ENCODE results near the gene SLPI. TPM values are rescaled to one million over a fixed set of nuclear protein-coding genes. Genes with fewer than 3 reads are reported as not detected.

SLPI gene
- total RNA-seq, 3 donors from 2014 or later: 29.9 to 132 (median 43.3) TPM

DNA sequence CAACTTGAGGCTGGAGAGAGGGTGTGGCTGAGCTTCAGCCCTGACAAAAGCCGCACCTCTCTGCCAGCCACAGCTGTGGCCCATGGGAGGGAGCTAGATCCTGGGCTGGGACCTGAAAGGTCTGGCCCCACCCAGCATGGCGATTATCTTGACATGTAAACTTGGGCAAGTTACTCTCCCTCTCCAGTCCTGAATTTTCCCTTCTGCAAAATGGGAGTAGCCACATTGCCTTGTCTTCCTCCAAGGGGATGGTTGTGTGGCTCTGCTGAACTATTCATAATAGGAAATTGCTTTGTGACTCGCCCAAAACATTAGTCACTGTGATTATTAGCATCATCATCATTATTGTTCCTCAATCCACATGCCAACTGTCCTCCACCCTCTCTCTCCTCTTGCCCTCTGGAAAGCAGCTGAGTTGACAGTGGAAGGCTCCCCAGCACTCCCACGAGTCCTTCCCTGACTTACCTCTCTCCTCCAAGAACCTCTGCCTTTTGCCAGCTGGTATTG lies 29.2 kb upstream of the SLPI start:
- TF ChIP-seq CTCF (IDR thresholded peaks at IDR 0.05): no peak
- intact Hi-C loops (cut with DNase I, micrococcal nuclease): no loop called here
- Histone ChIP-seq H3K36me3 (ENCODE audit: low read depth) (no peaks in the 10 kb centered on the region), H3K4me3 (no peak overlapping the region), H3K4me1 (ENCODE audit: low read depth) (no peaks in the 10 kb centered on the region), H3K9me3 (no peaks in the 10 kb centered on the region)
- ATAC-seq: peak; percentile 59
- no peak for DNase-seq

GRCh38 chr20:45282700-45283550 lies 28.6 kb upstream of the SLPI start:
- no peaks in the 10 kb centered on the region for H3K36me3 ChIP-seq (ENCODE audit: low read depth)
- ATAC-seq (no peak), DNase-seq (no peak)
- intact Hi-C loops (cut with DNase I, micrococcal nuclease): no loop called here
- no peaks in the 10 kb centered on the region for H3K9me3 ChIP-seq
- TF ChIP-seq CTCF (IDR thresholded peaks at IDR 0.05): no peak
- no peaks in the 10 kb centered on the region for H3K4me1 ChIP-seq (ENCODE audit: low read depth)
- H3K4me3 ChIP-seq: no peak overlapping the region

- H3K4me1 ChIP-seq (ENCODE audit: low read depth): no peaks in the 10 kb centered on the region
- H3K36me3 ChIP-seq (ENCODE audit: low read depth): no peaks in the 10 kb centered on the region
- DNase-seq (no peak), ATAC-seq (no peak)
- no peaks in the 10 kb centered on the region for H3K9me3 ChIP-seq
- TF ChIP-seq CTCF (IDR thresholded peaks at IDR 0.05): no peak
- intact Hi-C loops (cut with DNase I, micrococcal nuclease): no loop called here
- H3K4me3 ChIP-seq: no peak overlapping the region
Observed at GRCh38 chr20:45279992-45280391, 25.6 kb upstream of the SLPI start.

DNA sequence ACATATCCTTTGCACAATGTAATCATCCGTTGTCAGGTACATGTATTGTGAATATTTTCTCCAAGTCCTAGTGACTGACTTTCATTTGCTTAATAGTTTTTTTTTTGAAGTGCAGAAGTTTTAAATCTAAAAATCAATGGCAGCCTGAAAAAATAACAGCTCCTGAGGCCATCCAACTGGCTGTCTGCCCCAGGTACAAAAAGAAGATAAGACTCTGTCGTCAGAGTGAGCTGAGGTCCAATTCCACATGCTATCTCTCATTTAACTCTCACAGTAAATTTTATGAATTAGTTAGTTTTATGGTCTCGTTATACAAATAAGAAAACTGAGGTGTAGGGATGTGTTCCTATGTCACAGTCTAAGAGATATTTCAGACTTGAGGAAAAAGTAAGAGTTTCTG lies 21.0 kb upstream of the SLPI start:
- Histone ChIP-seq H3K9me3 (no peaks in the 10 kb centered on the region), H3K36me3 (ENCODE audit: low read depth) (no peaks in the 10 kb centered on the region), H3K4me1 (ENCODE audit: low read depth) (no peaks in the 10 kb centered on the region), H3K4me3 (no peak overlapping the region)
- intact Hi-C loops (cut with DNase I, micrococcal nuclease): no loop called here
- no peak for ATAC-seq
- DNase-seq: no peak
- no peak for TF ChIP-seq CTCF (IDR thresholded peaks at IDR 0.05)

- intact Hi-C loops (cut with DNase I, micrococcal nuclease): no loop called here
- ATAC-seq: no peak
- TF ChIP-seq CTCF (IDR thresholded peaks at IDR 0.05): no peak
- DNase-seq: no peak
- no peaks in the 10 kb centered on the region for H3K36me3 ChIP-seq (ENCODE audit: low read depth)
- no peak overlapping the region for H3K4me3 ChIP-seq
- H3K9me3 ChIP-seq: no peaks in the 10 kb centered on the region
- H3K4me1 ChIP-seq (ENCODE audit: low read depth): no peaks in the 10 kb centered on the region
Observed at GRCh38 chr20:45269754-45270270, 15.4 kb upstream of the SLPI start.

All from mucosa of descending colon (tissue), 3 donors.